ENCODE results near the gene NMU. TPM values are rescaled to one million over a fixed set of nuclear protein-coding genes. Genes with fewer than 3 reads are reported as not detected.

NMU gene
- total and polyA plus RNA-seq, 9 of the 15 experiments (the other 6 are each of a cell fraction or from before 2014, with no cell fraction given), result 73.8 to 846 (median 599) TPM

GRCh38 chr4:55545641-55546505, 90.2 kb downstream of the NMU start (continued):
- TF ChIP-seq ILF3 (IDR thresholded peaks at IDR 0.05; ENCODE audit: borderline replicate concordance), result no peak
- no peak for TF ChIP-seq SIRT6 (IDR thresholded peaks at IDR 0.05; ENCODE audit: low read depth, low read length)
- TF ChIP-seq SMC3 (conservative IDR thresholded peaks at IDR 0.05; ENCODE audit: insufficient read depth, low read depth, low read length), result no peak
- TF ChIP-seq, protein P1, sequence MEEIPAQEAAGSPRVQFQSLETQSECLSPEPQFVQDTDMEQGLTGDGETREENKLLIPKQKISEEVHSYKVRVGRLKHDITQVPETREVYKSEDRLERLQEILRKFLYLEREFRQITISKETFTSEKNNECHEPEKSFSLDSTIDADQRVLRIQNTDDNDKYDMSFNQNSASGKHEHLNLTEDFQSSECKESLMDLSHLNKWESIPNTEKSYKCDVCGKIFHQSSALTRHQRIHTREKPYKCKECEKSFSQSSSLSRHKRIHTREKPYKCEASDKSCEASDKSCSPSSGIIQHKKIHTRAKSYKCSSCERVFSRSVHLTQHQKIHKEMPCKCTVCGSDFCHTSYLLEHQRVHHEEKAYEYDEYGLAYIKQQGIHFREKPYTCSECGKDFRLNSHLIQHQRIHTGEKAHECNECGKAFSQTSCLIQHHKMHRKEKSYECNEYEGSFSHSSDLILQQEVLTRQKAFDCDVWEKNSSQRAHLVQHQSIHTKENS (CRISPR knock-in tag; IDR thresholded peaks at IDR 0.05), result no peak
- no peak for TF ChIP-seq NR2F6 (CRISPR knock-in tag; IDR thresholded peaks at IDR 0.05)
- no peak for TF ChIP-seq GATAD2A (IDR thresholded peaks at IDR 0.05)
- TF ChIP-seq ZNF696 (CRISPR knock-in tag; conservative IDR thresholded peaks at IDR 0.05), result no peak
- TF ChIP-seq ZFP30 (CRISPR knock-in tag; IDR thresholded peaks at IDR 0.05; ENCODE audit: borderline replicate concordance), result no peak
- TF ChIP-seq, protein P2, sequence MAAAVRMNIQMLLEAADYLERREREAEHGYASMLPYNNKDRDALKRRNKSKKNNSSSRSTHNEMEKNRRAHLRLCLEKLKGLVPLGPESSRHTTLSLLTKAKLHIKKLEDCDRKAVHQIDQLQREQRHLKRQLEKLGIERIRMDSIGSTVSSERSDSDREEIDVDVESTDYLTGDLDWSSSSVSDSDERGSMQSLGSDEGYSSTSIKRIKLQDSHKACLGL (CRISPR knock-in tag; IDR thresholded peaks at IDR 0.05; ENCODE audit: borderline replicate concordance, poor library complexity, severe bottlenecking), result no peak
- TF ChIP-seq MCM5 (IDR thresholded peaks at IDR 0.05; ENCODE audit: low read depth), result no peak
- no peak for TF ChIP-seq ESRRB (CRISPR knock-in tag; IDR thresholded peaks at IDR 0.05; ENCODE audit: borderline replicate concordance)
- no peak for TF ChIP-seq SMARCE1 (IDR thresholded peaks at IDR 0.05)
- TF ChIP-seq ZNF780A (CRISPR knock-in tag; IDR thresholded peaks at IDR 0.05), result no peak
- TF ChIP-seq ZNF75A (CRISPR knock-in tag; IDR thresholded peaks at IDR 0.05), result no peak
- no peak for TF ChIP-seq SRSF1 (IDR thresholded peaks at IDR 0.05; ENCODE audit: low read depth, low read length)
- no peak for TF ChIP-seq PYGO2 (tag; IDR thresholded peaks at IDR 0.05)
- TF ChIP-seq EP400 (IDR thresholded peaks at IDR 0.05), result peak; percentile 29; the same call in 1 of the 2 replicates
- no peak for TF ChIP-seq PRPF4 (IDR thresholded peaks at IDR 0.05; ENCODE audit: insufficient read depth, low read depth, low read length, poor library complexity, severe bottlenecking)
- TF ChIP-seq ZNF512 (tag; IDR thresholded peaks at IDR 0.05), result no peak
- TF ChIP-seq ZNF444 (CRISPR knock-in tag; IDR thresholded peaks at IDR 0.05), result no peak
- TF ChIP-seq ZNF140 (CRISPR knock-in tag; IDR thresholded peaks at IDR 0.05), result no peak
- TF ChIP-seq ZNF212 (CRISPR knock-in tag; IDR thresholded peaks at IDR 0.05), result no peak
- TF ChIP-seq CHD2 (IDR thresholded peaks at IDR 0.05; ENCODE audit: low read depth, low read length), result 0 out of 2 replicates have a peak, but pooled peaks have one; percentile 7
- no peak for TF ChIP-seq CBX5 (IDR thresholded peaks at IDR 0.05; ENCODE audit: borderline replicate concordance, low read depth)

Data from K562 (cell line).